GM12878 (cell line): Measurements from ENCODE around the gene CHST15. TPM values are rescaled to one million over a fixed set of nuclear protein-coding genes. Genes with fewer than 3 reads are reported as not detected.

Experiments used
- ATAC-seq: fragments of 200-7000 bp; cut with Tn5 transposase; 3 replicates; pipeline ENCODE4 v1.9.1; 2020; ENCODE audit warnings: mild to moderate bottlenecking, moderate library complexity
- BruUV-seq: library from RNA; stranded (reverse); fragments of 400-500 nt; replicated peaks from 2 replicates; lab custom pipeline; 2021; lab: Mats Ljungman, UMichigan
- CTCF ChIA-PET: fragments of 300-600 bp; sonication (Branson Sonifier 250); formaldehyde crosslinking; extraction: SDS; loops from one replicate; lab custom pipeline; 2021; ENCODE audit warnings: inconsistent platforms; lab: Yijun Ruan, JAX
- POLR2A ChIA-PET: fragments of 350-600 bp; formaldehyde crosslinking; extraction: SDS; loops from one replicate; lab custom pipeline; 2021; ENCODE audit warnings: inconsistent platforms; lab: Charles Lee
- RAD21 ChIA-PET: fragments of 300-600 bp; sonication (Branson Sonifier 250); formaldehyde crosslinking; loops from one replicate; lab custom pipeline; 2023; ENCODE audit warnings: antibody characterized with exemption; ENCODE audit not compliant: unreplicated experiment; lab: Charles Lee
- SMC1A ChIA-PET: fragments of 300-600 bp; sonication (Branson Sonifier 250); formaldehyde crosslinking; loops from one replicate; lab custom pipeline; 2023; ENCODE audit not compliant: unreplicated experiment, uncharacterized antibody; lab: Charles Lee
- DNase-seq: peaks from one replicate; pipeline ENCODE4 v3.0.0-alpha.2; 2011; ENCODE audit warnings: low read depth, low spot score
- FAIRE-seq: peaks from 3 replicates; lab custom pipeline; 2011; peaks lifted over from hg19 to GRCh38; lab: Jason Lieb, UNC
- H2AFZ ChIP-seq: 2 replicates; pipeline ENCODE4 v1.6.0; 2011; ENCODE audit warnings: low read depth, low read length, control low read depth; ENCODE audit not compliant: control insufficient read depth
- H3K27ac ChIP-seq: 2 replicates; pipeline ENCODE4 v1.5.1; 2011; ENCODE audit warnings: control low read depth; ENCODE audit not compliant: control insufficient read depth, insufficient read depth
- H3K27me3 ChIP-seq, 2 experiments: replicated peaks in 1 of 2; 2 replicates each; pipeline versions ENCODE4 v1.6.0 to v1.6.1; 2011; ENCODE audit warnings: low read length in 1 of 2; ENCODE audit not compliant: control insufficient read depth in 2 of 2, insufficient read depth in 2 of 2
- H3K36me3 ChIP-seq, 2 experiments: 2 replicates each; pipeline ENCODE4 v1.5.1; 2011; ENCODE audit warnings: low read length in 1 of 2; ENCODE audit not compliant: control insufficient read depth in 2 of 2, insufficient read depth in 2 of 2
- H3K4me1 ChIP-seq: 2 replicates; pipeline ENCODE4 v1.6.1; 2011; ENCODE audit warnings: mild to moderate bottlenecking, low read length, moderate library complexity, mixed read lengths; ENCODE audit not compliant: control insufficient read depth, insufficient read depth
- H3K4me2 ChIP-seq: 2 replicates; pipeline ENCODE4 v1.6.0; 2011; ENCODE audit warnings: control low read depth; ENCODE audit not compliant: control insufficient read depth, insufficient read depth
- H3K4me3 ChIP-seq: fragments of 200-600 bp; sonication (generic); 2 replicates; pipeline ENCODE4 v1.5.1; 2016
- H3K79me2 ChIP-seq: 2 replicates; pipeline ENCODE4 v1.6.0; 2011; ENCODE audit warnings: low read length; ENCODE audit not compliant: control insufficient read depth, insufficient read depth
- H3K9ac ChIP-seq: 2 replicates; pipeline ENCODE4 v1.8.0; 2011; ENCODE audit warnings: low read length, control low read depth, mixed read lengths; ENCODE audit not compliant: control insufficient read depth, insufficient read depth
- H3K9me3 ChIP-seq: replicated peaks from 3 replicates; pipeline ENCODE4 v1.5.1; 2011; ENCODE audit warnings: mild to moderate bottlenecking, low read length; ENCODE audit not compliant: control insufficient read depth, insufficient read depth
- H4K20me1 ChIP-seq: 2 replicates; pipeline ENCODE4 v1.6.0; 2011; ENCODE audit not compliant: control insufficient read depth, insufficient read depth
- FOS ChIP-seq: IDR thresholded peaks from 3 replicates; pipeline ENCODE4 v1.6.1; 2011; ENCODE audit warnings: borderline replicate concordance; ENCODE audit not compliant: insufficient read length; ENCODE audit errors: extremely low read depth
- IRF4 ChIP-seq: IDR thresholded peaks from 2 replicates; pipeline ENCODE4 v1.6.1; 2011; ENCODE audit warnings: low read depth, low read length
- MEF2B ChIP-seq: fragments of 450-650 bp; IDR thresholded peaks from 2 replicates; pipeline ENCODE4 v1.6.1; 2018; ENCODE audit warnings: mild to moderate bottlenecking, moderate library complexity; ENCODE audit not compliant: partially characterized antibody, poor library complexity, severe bottlenecking
- RAD21 ChIP-seq: IDR thresholded peaks from 2 replicates; pipeline ENCODE4 v1.6.1; 2011; ENCODE audit warnings: mild to moderate bottlenecking, low read depth, low read length, moderate library complexity; ENCODE audit not compliant: insufficient read depth
- RB1 ChIP-seq: fragments of 450-650 bp; formaldehyde crosslinking; IDR thresholded peaks from 2 replicates; pipeline ENCODE4 v1.6.1; 2017; ENCODE audit warnings: mild to moderate bottlenecking, borderline replicate concordance
- SMARCA5 ChIP-seq: fragments of 450-650 bp; IDR thresholded peaks from 2 replicates; pipeline ENCODE4 v1.6.1; 2017; ENCODE audit warnings: mild to moderate bottlenecking
- SMC3 ChIP-seq: IDR thresholded peaks from 2 replicates; pipeline ENCODE4 v1.6.1; 2011; ENCODE audit warnings: low read length, improper control_type of control experiment, borderline replicate concordance
- SUZ12 ChIP-seq: fragments of 200-600 bp; sonication (generic); IDR thresholded peaks from one replicate; pipeline ENCODE4 v1.6.1; 2018; ENCODE audit warnings: antibody characterized with exemption, mild to moderate bottlenecking; ENCODE audit not compliant: unreplicated experiment
- YY1 ChIP-seq: IDR thresholded peaks from 2 replicates; pipeline ENCODE4 v1.6.1; 2011; ENCODE audit warnings: low read depth, mild to moderate bottlenecking, low read length
- WGBS: methylation state at CpG from one replicate; pipeline ENCODE4 v1.1.6; 2016; ENCODE audit warnings: low lambda C conversion rate; ENCODE audit not compliant: insufficient replicate concordance, insufficient coverage; ENCODE audit errors: missing lambda C conversion rate; 5-methylcytosine and 5-hydroxymethylcytosine counted together
- in situ Hi-C: fragments of 300-500 bp; cut with MboI; formaldehyde crosslinking; loops from 9 replicates; pipeline ENCODE4 v1.14.3; 2018; ENCODE audit warnings: mixed read lengths
- intact Hi-C: fragments of 100-400 bp; cut with micrococcal nuclease; formaldehyde crosslinking; loops from one replicate; pipeline ENCODE4 v1.14.2; 2022; ENCODE audit not compliant: unreplicated experiment
- polyA plus RNA-seq, 11 experiments: library from polyadenylated mRNA; depleted of rRNA in 4 of 11; unstranded in 6 of 11; stranded (reverse) in 5 of 11; fragments of >200 nt; fragmentation: Nextera tagmentation in 4 of 11; fragmentation: Illumina TruSeq in 1 of 11; extraction: Ambion mirVana in 4 of 11; extraction: Trizol in 1 of 11; gene quantifications; 1 replicate in 1 of 11; 2 replicates in 10 of 11; pipeline versions ENCODE4 v1.2.1 to v1.2.3, GENCODE V29; 2011 to 2016; ENCODE audit warnings: inconsistent platforms in 2 of 11, missing spikeins in 2 of 11, low read depth in 1 of 11
- total RNA-seq, 4 experiments: library from RNA; depleted of rRNA in 3 of 4; stranded (reverse); fragments of >200 nt in 3 of 4; fragmentation: Illumina TruSeq in 1 of 4; extraction: Trizol in 1 of 4; gene quantifications; 2 replicates each; pipeline versions ENCODE4 v1.2.1 to v1.2.3, GENCODE V29; 2013 to 2021
- TF ChIP-seq, protein P1 (sequence below), 3 experiments: IDR thresholded peaks in 2 of 3; conservative IDR thresholded peaks in 1 of 3; 2 replicates each; pipeline ENCODE4 v1.5.1; 2011; ENCODE audit warnings: low read depth in 3 of 3, low read length in 3 of 3, mild to moderate bottlenecking in 3 of 3, control low read depth in 2 of 3, moderate library complexity in 2 of 3, inconsistent platforms in 1 of 3, mixed read lengths in 1 of 3; ENCODE audit not compliant: control insufficient read depth in 2 of 3, insufficient read depth in 1 of 3; ENCODE audit errors: extremely low read depth in 1 of 3
- TF ChIP-seq, protein P2 (sequence below): IDR thresholded peaks from 2 replicates; pipeline ENCODE4 v1.6.1; 2011; ENCODE audit warnings: borderline replicate concordance, low read depth, mild to moderate bottlenecking, moderate library complexity, low read length; ENCODE audit not compliant: insufficient read depth, poor library complexity, severe bottlenecking

CHST15 gene
- total and polyA plus RNA-seq, 10 of the 15 experiments (the other 5 are each of a cell fraction or from before 2014, with no cell fraction given), result 0.02 to 0.53 (median 0.05) TPM; not detected in 1

DNA sequence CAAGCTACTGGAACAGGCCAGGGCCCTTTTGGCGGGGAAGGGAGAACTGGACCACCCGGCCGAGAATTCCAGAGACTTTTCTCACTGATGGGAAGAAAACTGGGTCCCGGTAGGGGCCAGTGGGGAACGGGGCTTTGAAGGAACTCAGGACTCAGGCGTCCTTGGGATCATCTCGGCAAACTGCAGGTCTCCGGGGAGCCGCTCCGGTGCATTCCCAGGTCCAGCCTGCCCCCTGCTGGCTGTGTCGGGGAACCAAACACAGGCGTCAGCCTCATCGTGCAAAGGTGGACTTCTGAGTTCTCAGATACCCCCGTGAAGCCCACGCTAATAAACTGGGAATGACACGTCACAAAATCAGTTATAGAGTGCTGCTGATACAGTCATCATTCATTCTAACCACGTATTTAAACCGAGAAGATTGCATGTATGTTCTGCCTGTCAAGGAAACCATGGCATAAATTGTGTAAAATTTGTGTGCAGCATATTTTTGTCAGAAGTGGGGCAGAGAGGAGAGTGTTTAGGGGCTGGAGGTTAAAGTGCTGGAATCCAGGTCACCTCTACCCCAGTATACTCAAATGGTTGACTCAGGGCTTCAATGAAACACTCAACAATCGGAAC, 125.7 kb downstream of the CHST15 start:
- no peak overlapping the region for H3K27ac ChIP-seq
- no peak overlapping the region for H2AFZ ChIP-seq
- no peak overlapping the region for H3K4me3 ChIP-seq
- ChIA-PET POLR2A (no interaction called here), RAD21 (interaction anchor here (1.1 to 4.4 kb wide), 3 partner anchors 383 to 394 kb away, joined by 3 to 30 read pairs (median 17); no protein-coding TSS in a partner anchor), SMC1A (interaction anchor here (0.8 to 4.2 kb wide), 7 partner anchors 122 to 542 kb away, joined by 3 to 24 read pairs (median 4); no protein-coding TSS in a partner anchor), CTCF (interaction anchor here (0.8 to 10.5 kb wide), 14 partner anchors 18 to 394 kb away, joined by 3 to 133 read pairs (median 4); no protein-coding TSS in a partner anchor)
- H3K9ac ChIP-seq, result no peak overlapping the region
- H4K20me1 ChIP-seq, result no peaks in the 10 kb centered on the region
- H3K4me1 ChIP-seq, result no peaks in the 10 kb centered on the region
- DNase-seq (no peak), FAIRE-seq (peak; percentile 56), ATAC-seq (peak; percentile 96)
- no peaks in the 10 kb centered on the region; a peak in 1 of 4 replicates for H3K27me3 ChIP-seq
- H3K9me3 ChIP-seq, result no peaks in the 10 kb centered on the region
- WGBS, result 8% methylated on average over 19 of the region's 19 CpGs
- TF ChIP-seq YY1 (peak; percentile 67; the same call in 1 of the 2 replicates), MEF2B (peak; percentile 83), IRF4 (0 out of 2 replicates have a peak, but pooled peaks have one; percentile 28), RB1 (0 out of 2 replicates have a peak, but pooled peaks have one; percentile 23), FOS (no peak), RAD21 (peak; percentile 96), SMC3 (peak; percentile 99), SMARCA5 (0 out of 2 replicates have a peak, but pooled peaks have one; percentile 33), SUZ12 (no peak)
- TF ChIP-seq, protein P1, sequence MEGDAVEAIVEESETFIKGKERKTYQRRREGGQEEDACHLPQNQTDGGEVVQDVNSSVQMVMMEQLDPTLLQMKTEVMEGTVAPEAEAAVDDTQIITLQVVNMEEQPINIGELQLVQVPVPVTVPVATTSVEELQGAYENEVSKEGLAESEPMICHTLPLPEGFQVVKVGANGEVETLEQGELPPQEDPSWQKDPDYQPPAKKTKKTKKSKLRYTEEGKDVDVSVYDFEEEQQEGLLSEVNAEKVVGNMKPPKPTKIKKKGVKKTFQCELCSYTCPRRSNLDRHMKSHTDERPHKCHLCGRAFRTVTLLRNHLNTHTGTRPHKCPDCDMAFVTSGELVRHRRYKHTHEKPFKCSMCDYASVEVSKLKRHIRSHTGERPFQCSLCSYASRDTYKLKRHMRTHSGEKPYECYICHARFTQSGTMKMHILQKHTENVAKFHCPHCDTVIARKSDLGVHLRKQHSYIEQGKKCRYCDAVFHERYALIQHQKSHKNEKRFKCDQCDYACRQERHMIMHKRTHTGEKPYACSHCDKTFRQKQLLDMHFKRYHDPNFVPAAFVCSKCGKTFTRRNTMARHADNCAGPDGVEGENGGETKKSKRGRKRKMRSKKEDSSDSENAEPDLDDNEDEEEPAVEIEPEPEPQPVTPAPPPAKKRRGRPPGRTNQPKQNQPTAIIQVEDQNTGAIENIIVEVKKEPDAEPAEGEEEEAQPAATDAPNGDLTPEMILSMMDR (IDR thresholded peaks at IDR 0.05 in 2 of 3, conservative IDR thresholded peaks at IDR 0.05 in 1 of 3; ENCODE audit: control insufficient read depth in 2 of 3, extremely low read depth in 1 of 3, insufficient read depth in 1 of 3, low read depth in 3 of 3, low read length in 3 of 3), result peak; percentile 90 to 93 (median 91)
- TF ChIP-seq, protein P2, sequence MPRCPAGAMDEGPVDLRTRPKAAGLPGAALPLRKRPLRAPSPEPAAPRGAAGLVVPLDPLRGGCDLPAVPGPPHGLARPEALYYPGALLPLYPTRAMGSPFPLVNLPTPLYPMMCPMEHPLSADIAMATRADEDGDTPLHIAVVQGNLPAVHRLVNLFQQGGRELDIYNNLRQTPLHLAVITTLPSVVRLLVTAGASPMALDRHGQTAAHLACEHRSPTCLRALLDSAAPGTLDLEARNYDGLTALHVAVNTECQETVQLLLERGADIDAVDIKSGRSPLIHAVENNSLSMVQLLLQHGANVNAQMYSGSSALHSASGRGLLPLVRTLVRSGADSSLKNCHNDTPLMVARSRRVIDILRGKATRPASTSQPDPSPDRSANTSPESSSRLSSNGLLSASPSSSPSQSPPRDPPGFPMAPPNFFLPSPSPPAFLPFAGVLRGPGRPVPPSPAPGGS, result no peak
- no peaks in the 10 kb centered on the region for H3K79me2 ChIP-seq
- no peaks in the 10 kb centered on the region for H3K36me3 ChIP-seq
- BruUV-seq, result no TSS peak
- in situ Hi-C loops, result loop anchor here (5.0 kb wide), 2 partner anchors 385 to 835 kb away; no protein-coding TSS in a partner anchor
- intact Hi-C loops, result loop anchor here (1.0 to 10.0 kb wide), 3 partner anchors 223 to 925 kb away; no protein-coding TSS in a partner anchor
- H3K4me2 ChIP-seq, result no peak overlapping the region
